Right atrium auricular region (tissue), 2 donors: ENCODE data around the gene RIPK3. TPM values are rescaled to one million over a fixed set of nuclear protein-coding genes. Genes with fewer than 3 reads are reported as not detected.
"Not testable (repeated sequence)": the region's sequence is repeated elsewhere in the genome, so short reads cannot be mapped to it uniquely, and the experiment has no call there.

Experiments
- DNase-seq: peaks from one replicate; pipeline ENCODE4 v3.0.0-alpha.2; 2019; ENCODE audit warnings: low spot score
- H3K27ac ChIP-seq, 2 donors: fragments of 200-600 bp; sonication (generic); 1 replicate in 1 of 2; 2 replicates in 1 of 2; pipeline ENCODE4 v1.5.1; 2016 to 2019
- H3K27me3 ChIP-seq, 2 donors: fragments of 200-600 bp; sonication (generic); one replicate each; pipeline versions ENCODE4 v1.5.1 to v1.6.0; 2017 to 2019
- H3K36me3 ChIP-seq: fragments of 200-600 bp; sonication (generic); one replicate; pipeline ENCODE4 v1.5.1; 2016
- H3K4me1 ChIP-seq, 2 donors: fragments of 200-600 bp; sonication (generic); one replicate each; pipeline versions ENCODE4 v1.5.1 to v1.6.0; 2017 to 2019
- H3K4me3 ChIP-seq, 2 donors: fragments of 200-600 bp; sonication (generic); 1 replicate in 1 of 2; 2 replicates in 1 of 2; pipeline ENCODE4 v1.5.1; 2017 to 2019; ENCODE audit warnings: mild to moderate bottlenecking in 1 of 2, moderate library complexity in 1 of 2
- H3K9me3 ChIP-seq, 2 donors: fragments of 200-600 bp; sonication (generic); one replicate each; pipeline ENCODE4 v1.5.1; 2019
- CTCF ChIP-seq, 2 donors: fragments of 200-600 bp; sonication (generic); IDR thresholded peaks; one replicate each; pipeline ENCODE4 v1.5.1; 2019; ENCODE audit warnings: antibody characterized with exemption in 2 of 2
- total RNA-seq, 2 donors: library from RNA; depleted of rRNA; stranded (reverse); fragments of >200 nt; gene quantifications; one replicate each; pipeline ENCODE4 v1.1.0, GENCODE V29; 2016

RIPK3 gene
- total RNA-seq: 1 to 10 TPM; 1.9 to 3.8 TPM

GRCh38 chr14:24339284-24340151 is at the start of gene RIPK3:
Gene RIPK3 (minus strand): TSS chr14:24339991. CDS start chr14:24339826, 165 bp downstream.
- no peak for TF ChIP-seq CTCF (IDR thresholded peaks at IDR 0.05)
- peak within 1 kb of the TSS; percentile 9 to 46 for H3K27ac ChIP-seq
- H3K4me1 ChIP-seq: peaks cover 0 to 34% of the 10 kb centered on the region in 2 donors
- DNase-seq: no peak
- H3K4me3 ChIP-seq: peak within 1 kb of the TSS; percentile 21 to 49
- no peaks in the 10 kb centered on the region for H3K36me3 ChIP-seq
- peaks cover 0 to 2% of the 10 kb centered on the region in 2 donors for H3K27me3 ChIP-seq
- H3K9me3 ChIP-seq: no peaks in the 10 kb centered on the region

- Histone ChIP-seq H3K36me3 (no peaks in the 10 kb centered on the region), H3K27me3 (no peaks in the 10 kb centered on the region), H3K27ac (no peak overlapping the region), H3K9me3 (no peaks in the 10 kb centered on the region), H3K4me3 (no peak overlapping the region), H3K4me1 (peaks cover 0 to 15% of the 10 kb centered on the region in 2 donors)
- TF ChIP-seq CTCF (IDR thresholded peaks at IDR 0.05): no peak
- no peak for DNase-seq
These were observed 49.5 kb upstream of the RIPK3 start for GRCh38 chr14:24389226-24389848.

GRCh38 chr14:24388474-24389179 is 48.8 kb upstream of the RIPK3 start:
- H3K4me3 ChIP-seq: no peak overlapping the region
- no peaks in the 10 kb centered on the region for H3K9me3 ChIP-seq
- H3K4me1 ChIP-seq: peaks cover 0 to 15% of the 10 kb centered on the region in 2 donors
- H3K36me3 ChIP-seq: no peaks in the 10 kb centered on the region
- no peak overlapping the region for H3K27ac ChIP-seq
- no peaks in the 10 kb centered on the region for H3K27me3 ChIP-seq
- TF ChIP-seq CTCF (IDR thresholded peaks at IDR 0.05): no peak
- no peak for DNase-seq

- H3K4me3 ChIP-seq, H3K9me3 ChIP-seq, H3K36me3 ChIP-seq, H3K27me3 ChIP-seq, DNase-seq, H3K27ac ChIP-seq: not testable (repeated sequence)
- peaks cover 0 to 15% of the 10 kb centered on the region in 2 donors for H3K4me1 ChIP-seq
These were observed 47.8 kb upstream of the RIPK3 start for GRCh38 chr14:24387579-24387978.

- peaks cover 0 to 11% of the 10 kb centered on the region in 2 donors for H3K4me1 ChIP-seq
- H3K27ac ChIP-seq: no peak overlapping the region
- DNase-seq: no peak
- no peaks in the 10 kb centered on the region for H3K27me3 ChIP-seq
- no peak overlapping the region for H3K4me3 ChIP-seq
- no peaks in the 10 kb centered on the region for H3K9me3 ChIP-seq
- no peak for TF ChIP-seq CTCF (IDR thresholded peaks at IDR 0.05)
- H3K36me3 ChIP-seq: no peaks in the 10 kb centered on the region
These were observed 47.2 kb upstream of the RIPK3 start for GRCh38 chr14:24387009-24387345.

- DNase-seq: no peak
- H3K4me1 ChIP-seq: peaks cover 0 to 11% of the 10 kb centered on the region in 2 donors
- H3K27me3 ChIP-seq: no peaks in the 10 kb centered on the region
These were observed 45.7 kb upstream of the RIPK3 start for GRCh38 chr14:24385524-24385923.

More at GRCh38 chr14:24385524-24385923, 45.7 kb upstream of the RIPK3 start:
- H3K9me3 ChIP-seq: no peaks in the 10 kb centered on the region
- H3K4me3 ChIP-seq: no peak overlapping the region
- TF ChIP-seq CTCF (IDR thresholded peaks at IDR 0.05): no peak
- no peak overlapping the region for H3K27ac ChIP-seq
- no peaks in the 10 kb centered on the region for H3K36me3 ChIP-seq
